ENCODE data around the gene KCND2. TPM values are rescaled to one million over a fixed set of nuclear protein-coding genes. Genes with fewer than 3 reads are reported as not detected.

The KCND2 gene
- total RNA-seq, 1 experiment from 2014 or later = not detected

GRCh38 chr7:120417244-120417979 is 144.4 kb downstream of the KCND2 start:
- H3K9me3 ChIP-seq = no peaks in the 10 kb centered on the region
- BruUV-seq (replicated peaks) = no TSS peak
- no peaks in the 10 kb centered on the region for H3K36me3 ChIP-seq (ENCODE audit: control insufficient read depth, insufficient read depth, low read length)
- Mint-ChIP-seq H3K27ac (ENCODE audit: unreplicated experiment) (no peak overlapping the region), H3K4me3 (ENCODE audit: unreplicated experiment) (no peak overlapping the region), H3K9me3 (ENCODE audit: unreplicated experiment) (no peaks in the 10 kb centered on the region), H3K27me3 (ENCODE audit: insufficient read depth, unreplicated experiment) (peaks cover 4% of the 10 kb centered on the region), H3K4me1 (ENCODE audit: low read depth, unreplicated experiment) (no peaks in the 10 kb centered on the region), H3K36me3 (ENCODE audit: insufficient read depth, unreplicated experiment) (no peaks in the 10 kb centered on the region)
- H3K4me1 ChIP-seq = no peaks in the 10 kb centered on the region
- TF ChIP-seq CTCF (IDR thresholded peaks at IDR 0.05; ENCODE audit: insufficient read depth in 1 of 2, low read depth in 1 of 2, low read length in 1 of 2, severe bottlenecking in 1 of 2, unreplicated experiment in 1 of 2) = no peak
- intact Hi-C loops (cut with micrococcal nuclease; ENCODE audit: unreplicated experiment) = no loop called here
- ChIA-PET POLR2A (no interaction called here), CTCF (no interaction called here)
- no peaks in the 10 kb centered on the region for H3K27me3 ChIP-seq (replicated peaks; ENCODE audit: control insufficient read depth, insufficient read depth, low read length)
- H3K4me3 ChIP-seq (ENCODE audit: low read depth, low read length) = no peak overlapping the region
- no peak for DNase-seq

- no TSS peak for BruUV-seq (replicated peaks)
- Mint-ChIP-seq H3K36me3 (ENCODE audit: insufficient read depth, unreplicated experiment) (no peaks in the 10 kb centered on the region), H3K9me3 (ENCODE audit: unreplicated experiment) (no peaks in the 10 kb centered on the region), H3K27me3 (ENCODE audit: insufficient read depth, unreplicated experiment) (peaks cover 4% of the 10 kb centered on the region), H3K27ac (ENCODE audit: unreplicated experiment) (no peak overlapping the region), H3K4me1 (ENCODE audit: low read depth, unreplicated experiment) (no peaks in the 10 kb centered on the region), H3K4me3 (ENCODE audit: unreplicated experiment) (no peak overlapping the region)
- Histone ChIP-seq H3K9me3 (no peaks in the 10 kb centered on the region), H3K27me3 (replicated peaks; ENCODE audit: control insufficient read depth, insufficient read depth, low read length) (no peaks in the 10 kb centered on the region), H3K4me3 (ENCODE audit: low read depth, low read length) (no peak overlapping the region), H3K4me1 (no peaks in the 10 kb centered on the region), H3K36me3 (ENCODE audit: control insufficient read depth, insufficient read depth, low read length) (no peaks in the 10 kb centered on the region)
- POLR2A ChIA-PET = no interaction called here
- TF ChIP-seq CTCF (IDR thresholded peaks at IDR 0.05; ENCODE audit: insufficient read depth in 1 of 2, low read depth in 1 of 2, low read length in 1 of 2, severe bottlenecking in 1 of 2, unreplicated experiment in 1 of 2) = no peak
- CTCF ChIA-PET = no interaction called here
- intact Hi-C loops (cut with micrococcal nuclease; ENCODE audit: unreplicated experiment) = no loop called here
- no peak for DNase-seq
Measured at GRCh38 chr7:120421151-120421651, 148.2 kb downstream of the KCND2 start.

- Histone ChIP-seq H3K36me3 (ENCODE audit: control insufficient read depth, insufficient read depth, low read length) (no peaks in the 10 kb centered on the region), H3K4me1 (no peaks in the 10 kb centered on the region), H3K4me3 (ENCODE audit: low read depth, low read length) (no peak overlapping the region), H3K27me3 (replicated peaks; ENCODE audit: control insufficient read depth, insufficient read depth, low read length) (no peaks in the 10 kb centered on the region), H3K9me3 (no peaks in the 10 kb centered on the region)
- intact Hi-C loops (cut with micrococcal nuclease; ENCODE audit: unreplicated experiment) = no loop called here
- Mint-ChIP-seq H3K27me3 (ENCODE audit: insufficient read depth, unreplicated experiment) (no peaks in the 10 kb centered on the region), H3K4me1 (ENCODE audit: low read depth, unreplicated experiment) (no peaks in the 10 kb centered on the region), H3K36me3 (ENCODE audit: insufficient read depth, unreplicated experiment) (no peaks in the 10 kb centered on the region), H3K27ac (ENCODE audit: unreplicated experiment) (no peak overlapping the region), H3K4me3 (ENCODE audit: unreplicated experiment) (no peak overlapping the region), H3K9me3 (ENCODE audit: unreplicated experiment) (no peaks in the 10 kb centered on the region)
- POLR2A ChIA-PET = no interaction called here
- CTCF ChIA-PET = no interaction called here
- no TSS peak for BruUV-seq (replicated peaks)
- DNase-seq = no peak
- TF ChIP-seq CTCF (IDR thresholded peaks at IDR 0.05; ENCODE audit: insufficient read depth in 1 of 2, low read depth in 1 of 2, low read length in 1 of 2, severe bottlenecking in 1 of 2, unreplicated experiment in 1 of 2) = no peak
Measured at GRCh38 chr7:120431016-120431415, 158.0 kb downstream of the KCND2 start.
